HL-60/S4 treated with retinoic acid at 250 ng/mL for 4 days and 3 days (cell line): Measurements from ENCODE around the gene ZNF19.
"Not testable (repeated sequence)": the region's sequence is repeated elsewhere in the genome, so short reads cannot be mapped to it uniquely, and the experiment has no call there.

ENCODE experiments used
- in situ Hi-C: fragments of 300-500 bp; cut with MboI; formaldehyde crosslinking; loops from 2 replicates; pipeline ENCODE4 v1.7.0; 2022; ENCODE audit warnings: low sequenced_read_pairs

ZNF19 gene

GRCh38 chr16:71489122-71489521 is at the start of gene ZNF19:
Gene ZNF19, minus strand, starts transcription at chr16:71489324. Its CDS starts 7,210 bp downstream, at chr16:71482114.
- in situ Hi-C loops: no loop called here

GRCh38 chr16:71537643-71538042 is 48.5 kb upstream of the ZNF19 start:
- in situ Hi-C loops: no loop called here

DNA sequence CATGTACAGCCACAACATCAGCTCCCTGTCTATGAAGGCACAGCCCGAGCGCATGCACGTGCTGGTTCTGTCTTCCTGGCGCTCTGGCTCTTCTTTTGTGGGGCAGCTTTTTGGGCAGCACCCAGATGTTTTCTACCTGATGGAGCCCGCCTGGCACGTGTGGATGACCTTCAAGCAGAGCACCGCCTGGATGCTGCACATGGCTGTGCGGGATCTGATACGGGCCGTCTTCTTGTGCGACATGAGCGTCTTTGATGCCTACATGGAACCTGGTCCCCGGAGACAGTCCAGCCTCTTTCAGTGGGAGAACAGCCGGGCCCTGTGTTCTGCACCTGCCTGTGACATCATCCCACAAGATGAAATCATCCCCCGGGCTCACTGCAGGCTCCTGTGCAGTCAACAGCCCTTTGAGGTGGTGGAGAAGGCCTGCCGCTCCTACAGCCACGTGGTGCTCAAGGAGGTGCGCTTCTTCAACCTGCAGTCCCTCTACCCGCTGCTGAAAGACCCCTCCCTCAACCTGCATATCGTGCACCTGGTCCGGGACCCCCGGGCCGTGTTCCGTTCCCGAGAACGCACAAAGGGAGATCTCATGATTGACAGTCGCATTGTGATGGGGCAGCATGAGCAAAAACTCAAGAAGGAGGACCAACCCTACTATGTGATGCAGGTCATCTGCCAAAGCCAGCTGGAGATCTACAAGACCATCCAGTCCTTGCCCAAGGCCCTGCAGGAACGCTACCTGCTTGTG is 47.8 kb upstream of the ZNF19 start:
- in situ Hi-C loops: no loop called here

DNA sequence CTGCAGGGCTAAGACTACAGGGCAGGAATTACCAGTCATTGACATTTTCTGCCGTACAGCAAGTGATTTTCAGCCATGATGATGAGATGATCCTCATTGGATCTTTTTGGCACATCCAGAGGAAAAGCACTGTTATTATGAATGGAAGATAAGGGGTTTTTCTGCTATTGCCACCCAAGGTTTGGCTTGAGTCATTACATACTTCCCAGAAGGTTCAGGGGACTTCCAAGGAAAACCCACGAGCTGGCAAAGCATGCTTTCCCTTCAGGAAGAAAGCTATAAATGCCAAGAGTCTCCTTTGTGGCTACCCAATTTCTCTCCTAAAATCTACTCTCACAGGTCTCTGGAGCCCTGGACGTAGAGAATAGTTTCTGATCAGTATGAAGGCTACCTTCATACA is 43.2 kb upstream of the ZNF19 start:
- in situ Hi-C loops: no loop called here

DNA sequence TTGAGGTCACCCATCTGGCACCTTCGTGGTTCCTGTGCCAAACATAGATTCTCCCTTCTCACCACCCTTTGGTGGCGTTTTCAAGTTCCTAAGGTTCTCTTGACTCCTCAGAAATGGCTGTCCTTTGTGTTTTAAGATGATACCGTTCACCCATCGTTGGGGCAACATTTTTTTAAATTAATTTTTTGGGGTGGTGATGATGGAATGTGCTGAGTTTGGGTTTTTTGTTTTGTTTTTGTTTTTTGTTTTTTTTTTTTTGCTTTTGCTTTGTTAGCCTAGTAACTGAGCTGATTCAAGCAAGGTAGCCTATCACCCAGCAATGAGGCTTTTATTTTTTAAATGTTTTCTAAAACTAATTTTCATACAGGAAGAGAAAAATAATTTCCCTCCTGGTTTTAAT is 39.7 kb upstream of the ZNF19 start:
- in situ Hi-C loops: no loop called here

DNA sequence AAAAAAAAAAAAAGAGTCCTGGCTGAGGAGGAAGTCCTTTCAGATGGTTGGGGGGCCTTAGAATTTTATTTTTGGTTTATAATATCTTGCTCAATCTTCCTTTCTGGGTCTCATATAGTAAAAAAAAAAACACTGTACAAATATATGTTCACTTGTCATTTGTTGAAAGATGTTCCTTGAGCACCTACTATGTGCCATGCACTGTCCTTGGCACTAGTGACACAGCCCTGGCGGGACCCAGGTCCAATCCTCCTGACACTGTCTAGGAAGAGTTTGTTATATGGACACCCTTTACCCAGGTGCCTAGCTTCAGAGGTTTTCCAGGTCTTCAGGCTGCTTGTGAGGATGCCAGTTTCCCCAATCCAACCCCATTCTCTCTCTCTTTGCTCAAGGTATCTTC is 39.1 kb upstream of the ZNF19 start:
- in situ Hi-C loops: no loop called here

GRCh38 chr16:71526111-71526631 is 37.0 kb upstream of the ZNF19 start, which contains the start of gene CHST4:
Gene CHST4, plus strand, starts transcription at chr16:71526426. Its CDS starts 10,252 bp downstream, at chr16:71536678.
- in situ Hi-C loops: no loop called here

DNA sequence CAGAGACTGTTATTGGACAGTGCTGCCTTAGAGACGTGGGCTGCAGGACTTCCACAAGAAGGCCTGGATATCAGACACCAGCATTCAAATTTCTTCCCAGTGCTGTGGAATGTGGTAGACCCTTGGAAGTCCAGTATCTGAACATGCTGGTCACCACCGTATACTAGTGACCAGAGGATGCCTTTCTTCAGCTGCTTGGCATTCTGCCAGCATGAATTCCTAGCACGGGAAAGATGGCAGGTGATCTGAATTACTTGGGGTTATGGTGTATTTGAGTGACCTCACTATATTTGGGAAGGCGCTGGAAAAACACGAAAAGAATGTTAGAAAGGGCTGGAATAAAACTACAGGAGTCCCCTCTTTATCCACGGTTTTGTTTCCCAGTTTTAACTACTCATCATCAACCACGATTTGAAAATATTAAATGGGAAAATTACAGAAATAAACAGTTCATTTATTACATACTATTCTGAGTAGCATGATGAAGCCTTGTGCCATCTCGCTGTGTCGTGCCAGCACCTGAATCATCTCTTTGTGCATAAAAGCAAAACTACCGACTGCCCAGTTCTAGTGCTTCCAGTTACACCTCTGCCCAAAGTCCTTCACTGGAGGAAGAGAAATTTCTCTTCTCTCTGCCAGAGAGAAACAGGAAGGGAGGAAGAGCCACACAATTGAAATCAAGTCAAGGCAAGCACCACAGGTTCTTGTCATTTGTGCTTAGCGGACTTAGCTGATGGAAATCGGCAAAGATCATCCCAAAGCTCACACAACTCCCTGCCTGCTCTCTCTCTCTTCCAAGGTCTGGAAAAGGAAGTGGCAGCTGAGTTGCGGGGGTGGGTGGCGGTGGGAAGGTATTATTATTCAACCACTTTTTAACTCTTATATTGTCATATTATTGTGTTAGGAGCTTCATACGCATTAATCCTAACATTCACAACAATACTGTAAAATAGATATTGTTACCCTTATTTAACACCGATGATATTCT is 35.7 kb upstream of the ZNF19 start:
- in situ Hi-C loops: no loop called here

DNA sequence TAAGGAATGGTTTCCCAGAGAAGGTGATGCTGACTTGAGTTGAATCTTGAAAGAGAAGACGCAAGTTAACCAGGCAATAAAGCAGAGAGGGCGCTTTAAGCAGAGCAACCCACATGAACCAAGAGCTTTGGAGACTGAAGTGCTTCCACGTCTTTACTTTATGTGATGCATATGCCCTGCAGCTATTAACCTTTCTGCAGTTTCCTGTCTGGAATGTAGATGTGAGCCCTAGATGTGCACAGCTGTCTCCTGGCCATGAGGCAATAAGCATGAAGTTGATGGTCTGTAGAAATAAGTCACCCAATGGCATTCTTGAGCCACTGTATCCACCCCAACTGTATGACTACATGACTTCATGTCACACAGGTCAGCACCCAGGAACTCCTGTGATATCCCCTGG is 31.4 kb upstream of the ZNF19 start:
- in situ Hi-C loops: no loop called here

- in situ Hi-C loops: no loop called here
Observed at GRCh38 chr16:71515026-71515425, 25.9 kb upstream of the ZNF19 start.

DNA sequence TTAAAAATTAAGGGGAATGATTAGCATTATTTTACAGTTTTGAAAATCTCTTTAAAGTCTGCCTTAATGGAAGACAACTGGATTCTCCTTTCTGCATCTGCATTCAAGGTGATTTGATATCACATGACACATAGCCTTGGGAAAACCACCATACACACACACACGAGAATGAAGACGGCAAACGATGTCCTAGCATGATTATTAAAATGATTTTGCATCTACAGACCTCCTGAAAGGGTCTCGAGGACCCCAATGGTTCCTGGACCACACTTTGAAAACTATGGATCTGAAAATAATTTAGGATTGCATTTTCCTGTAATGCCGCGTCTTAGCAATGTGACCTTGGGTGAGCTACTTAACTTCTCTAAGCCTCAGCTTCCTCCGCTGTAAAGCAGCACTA is 25.4 kb upstream of the ZNF19 start:
- in situ Hi-C loops: no loop called here

- in situ Hi-C loops: no loop called here
Observed at GRCh38 chr16:71513302-71513701, 24.2 kb upstream of the ZNF19 start.

GRCh38 chr16:71507061-71507460 is 17.9 kb upstream of the ZNF19 start:
- in situ Hi-C loops: no loop called here

DNA sequence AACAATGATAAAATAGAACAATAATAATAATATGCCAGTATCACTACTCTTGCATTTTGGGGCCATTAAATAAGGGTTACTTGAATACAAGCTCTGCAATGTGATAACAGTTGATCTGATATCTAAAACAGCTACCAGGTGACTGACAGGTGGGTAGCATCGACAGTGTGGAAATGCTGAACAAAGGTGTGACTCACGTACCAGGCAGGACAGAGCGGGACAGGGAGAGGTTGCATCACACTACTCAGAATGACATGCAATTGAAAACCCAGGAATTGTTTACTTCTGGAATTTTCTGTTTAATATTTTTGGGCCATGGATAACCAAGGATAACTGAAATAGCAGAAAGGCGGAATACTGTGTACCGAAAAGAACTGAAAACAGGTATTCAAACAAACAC is 15.8 kb upstream of the ZNF19 start:
- in situ Hi-C loops: no loop called here

DNA sequence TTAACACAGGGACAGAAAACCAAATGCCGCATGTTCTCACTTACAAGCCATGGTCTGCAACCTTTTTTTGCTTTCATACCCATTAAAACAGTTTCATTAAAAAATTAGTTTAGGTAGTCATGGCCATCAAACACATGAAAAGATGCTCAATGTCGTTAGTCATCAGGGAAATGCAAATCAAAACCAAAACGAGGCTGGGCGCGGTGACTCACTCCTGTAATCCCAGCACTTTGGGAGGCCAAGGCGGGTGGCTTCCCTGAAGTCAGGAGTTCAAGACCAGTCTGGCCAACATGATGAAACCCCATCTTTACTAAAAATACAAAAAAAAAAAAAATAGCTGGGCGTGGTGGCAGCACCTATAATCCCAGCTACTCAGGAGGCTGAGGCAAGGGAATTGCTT is 14.9 kb upstream of the ZNF19 start:
- in situ Hi-C loops: not testable (repeated sequence)

DNA sequence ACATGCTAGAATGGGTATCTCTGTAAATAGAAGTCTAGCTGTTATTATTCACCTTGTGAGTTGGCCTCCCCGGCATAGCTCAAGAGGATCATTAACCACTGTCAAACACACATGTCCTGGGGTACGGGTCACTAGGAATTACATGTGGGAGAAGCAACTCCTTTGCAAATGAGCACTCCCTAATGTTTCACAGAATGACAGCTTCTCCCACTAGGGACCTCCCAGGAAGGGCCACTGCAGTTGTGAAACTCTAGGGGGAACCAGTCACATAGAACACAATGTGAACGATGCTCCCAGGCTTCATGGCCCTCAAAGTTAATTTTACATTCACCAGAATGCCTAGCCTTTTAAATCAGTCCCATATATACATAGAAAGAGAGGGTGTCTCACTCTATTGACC is 12.4 kb upstream of the ZNF19 start:
- in situ Hi-C loops: no loop called here

- in situ Hi-C loops: no loop called here
Observed at GRCh38 chr16:71500964-71501363, 11.8 kb upstream of the ZNF19 start.

- in situ Hi-C loops: no loop called here
Observed at GRCh38 chr16:71499775-71500364, 10.7 kb upstream of the ZNF19 start.

- in situ Hi-C loops: no loop called here
Observed at GRCh38 chr16:71498031-71498430, 8.9 kb upstream of the ZNF19 start.

GRCh38 chr16:71493213-71493612 is 4.1 kb upstream of the ZNF19 start:
- in situ Hi-C loops: no loop called here

DNA sequence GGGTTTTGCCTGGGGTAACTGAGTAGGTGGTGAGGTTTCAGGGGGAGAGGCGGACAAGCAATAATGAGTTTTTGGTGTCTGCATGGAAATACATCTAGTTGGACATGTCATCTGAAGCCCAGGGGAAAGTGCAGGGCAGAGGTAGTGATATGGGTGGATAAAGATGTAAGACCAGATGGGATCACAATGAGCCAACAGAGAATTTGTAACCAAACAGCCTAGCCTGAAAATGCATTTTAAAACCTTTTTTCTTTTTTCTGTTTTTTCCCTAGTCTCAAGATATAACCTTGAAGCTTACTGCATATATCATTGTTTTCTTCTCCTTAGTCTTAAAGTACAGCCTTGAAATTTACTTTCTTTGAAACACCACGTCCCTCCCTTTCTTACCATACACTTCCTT is 3.7 kb upstream of the ZNF19 start:
- in situ Hi-C loops: no loop called here
